Caco-2 (cell line): ENCODE measurements around the gene GPC6. TPM values are rescaled to one million over a fixed set of nuclear protein-coding genes. Genes with fewer than 3 reads are reported as not detected.

Experiments used
- BruUV-seq: library from RNA; stranded (reverse); fragments of 400-500 nt; replicated peaks from 2 replicates; lab custom pipeline; 2021; lab: Mats Ljungman, UMichigan
- CTCF ChIA-PET: fragments of 300-600 bp; sonication (Branson Sonifier 250); formaldehyde crosslinking; loops from one replicate; lab custom pipeline; 2022; ENCODE audit warnings: antibody characterized with exemption; lab: Charles Lee
- POLR2A ChIA-PET: fragments of 300-600 bp; sonication (Branson Sonifier 250); formaldehyde crosslinking; loops from one replicate; lab custom pipeline; 2022; ENCODE audit warnings: antibody characterized with exemption; lab: Charles Lee
- DNase-seq, 2 experiments: peaks; one replicate each; pipeline versions ENCODE4 v3.0.0 to v3.0.0-alpha.2; 2020 to 2022
- H3K27me3 ChIP-seq: replicated peaks from 2 replicates; pipeline ENCODE4 v1.6.0; 2011; ENCODE audit warnings: low read length; ENCODE audit not compliant: control insufficient read depth, insufficient read depth
- H3K36me3 ChIP-seq: 2 replicates; pipeline ENCODE4 v1.5.1; 2011; ENCODE audit warnings: low read length; ENCODE audit not compliant: control insufficient read depth, insufficient read depth
- H3K4me1 ChIP-seq: fragments of 250-450 bp; sonication (Bioruptor Pico); 2 replicates; pipeline ENCODE4 v1.5.1; 2020; ENCODE audit warnings: mild to moderate bottlenecking
- H3K4me3 ChIP-seq: 2 replicates; pipeline ENCODE4 v1.5.1; 2011; ENCODE audit warnings: low read depth, mild to moderate bottlenecking, control low read depth, low read length
- H3K9me3 ChIP-seq: fragments of 250-450 bp; sonication (Bioruptor Pico); 2 replicates; pipeline ENCODE4 v1.5.1; 2020; ENCODE audit warnings: mild to moderate bottlenecking, moderate library complexity
- H3K27ac Mint-ChIP-seq: one replicate; pipeline ENCODE4 v1.8.0; 2022; ENCODE audit warnings: mixed read lengths; ENCODE audit not compliant: unreplicated experiment
- H3K27me3 Mint-ChIP-seq: one replicate; pipeline ENCODE4 v1.8.0; 2022; ENCODE audit warnings: mixed read lengths; ENCODE audit not compliant: insufficient read depth, unreplicated experiment
- H3K36me3 Mint-ChIP-seq: one replicate; pipeline ENCODE4 v1.8.0; 2022; ENCODE audit warnings: mild to moderate bottlenecking, mixed read lengths; ENCODE audit not compliant: insufficient read depth, unreplicated experiment
- H3K4me1 Mint-ChIP-seq: one replicate; pipeline ENCODE4 v1.8.0; 2022; ENCODE audit warnings: low read depth, mixed read lengths; ENCODE audit not compliant: unreplicated experiment
- H3K4me3 Mint-ChIP-seq: one replicate; pipeline ENCODE4 v1.8.0; 2022; ENCODE audit warnings: mild to moderate bottlenecking, moderate library complexity, mixed read lengths; ENCODE audit not compliant: unreplicated experiment
- H3K9me3 Mint-ChIP-seq: one replicate; pipeline ENCODE4 v1.8.0; 2022; ENCODE audit warnings: mixed read lengths; ENCODE audit not compliant: unreplicated experiment
- CTCF ChIP-seq, 2 experiments: fragments of 200-600 bp in 1 of 2; IDR thresholded peaks; 1 replicate in 1 of 2; 2 replicates in 1 of 2; pipeline versions ENCODE4 v1.5.1 to v1.8.0; 2011 to 2022; ENCODE audit warnings: antibody characterized with exemption in 1 of 2, control low read depth in 1 of 2, inconsistent platforms in 1 of 2, low read depth in 1 of 2, low read length in 1 of 2, mild to moderate bottlenecking in 1 of 2, moderate library complexity in 1 of 2; ENCODE audit not compliant: insufficient read depth in 1 of 2, severe bottlenecking in 1 of 2, unreplicated experiment in 1 of 2
- intact Hi-C: fragments of 100-400 bp; cut with micrococcal nuclease; formaldehyde crosslinking; loops from one replicate; pipeline ENCODE4 v1.10.0; 2022; ENCODE audit not compliant: unreplicated experiment
- total RNA-seq: library from RNA; stranded (reverse); gene quantifications from 2 replicates; pipeline ENCODE4 v1.2.3, GENCODE V29; 2022

GPC6 gene
- total RNA-seq, 1 experiment from 2014 or later: 0.16 TPM

GRCh38 chr13:94050039-94050438 is 823.4 kb downstream of the GPC6 start:
- Histone ChIP-seq H3K4me1 (no peaks in the 10 kb centered on the region), H3K4me3 (no peak overlapping the region), H3K27me3 (no peaks in the 10 kb centered on the region), H3K9me3 (no peaks in the 10 kb centered on the region), H3K36me3 (no peaks in the 10 kb centered on the region)
- ChIA-PET POLR2A (no interaction called here), CTCF (no interaction called here)
- peaks cover 15% of the 10 kb centered on the region for H3K27me3 Mint-ChIP-seq
- no TSS peak for BruUV-seq
- intact Hi-C loops: no loop called here
- H3K4me1 Mint-ChIP-seq: no peaks in the 10 kb centered on the region
- no peak overlapping the region for H3K4me3 Mint-ChIP-seq
- DNase-seq: no peak
- no peaks in the 10 kb centered on the region for H3K9me3 Mint-ChIP-seq
- TF ChIP-seq CTCF (IDR thresholded peaks at IDR 0.05; ENCODE audit: insufficient read depth in 1 of 2, low read depth in 1 of 2, low read length in 1 of 2, severe bottlenecking in 1 of 2, unreplicated experiment in 1 of 2): no peak
- H3K27ac Mint-ChIP-seq: no peak overlapping the region
- H3K36me3 Mint-ChIP-seq: no peaks in the 10 kb centered on the region

- CTCF ChIA-PET: no interaction called here
- no peak for TF ChIP-seq CTCF (IDR thresholded peaks at IDR 0.05; ENCODE audit: insufficient read depth in 1 of 2, low read depth in 1 of 2, low read length in 1 of 2, severe bottlenecking in 1 of 2, unreplicated experiment in 1 of 2)
- H3K9me3 Mint-ChIP-seq: no peaks in the 10 kb centered on the region
- no peaks in the 10 kb centered on the region for H3K27me3 ChIP-seq
- intact Hi-C loops: no loop called here
- no peaks in the 10 kb centered on the region for H3K4me1 ChIP-seq
- BruUV-seq: no TSS peak
- no peaks in the 10 kb centered on the region for H3K9me3 ChIP-seq
- DNase-seq: no peak
- H3K27me3 Mint-ChIP-seq: peaks cover 16% of the 10 kb centered on the region
- no peak overlapping the region for H3K4me3 ChIP-seq
- H3K27ac Mint-ChIP-seq: no peak overlapping the region
- POLR2A ChIA-PET: no interaction called here
- H3K4me3 Mint-ChIP-seq: no peak overlapping the region
- H3K36me3 ChIP-seq: no peaks in the 10 kb centered on the region
- no peaks in the 10 kb centered on the region for H3K4me1 Mint-ChIP-seq
- H3K36me3 Mint-ChIP-seq: no peaks in the 10 kb centered on the region
Observed at GRCh38 chr13:94050686-94051085, 824.1 kb downstream of the GPC6 start.

GRCh38 chr13:94053986-94054593 is 827.5 kb downstream of the GPC6 start:
- ChIA-PET POLR2A (no interaction called here), CTCF (no interaction called here)
- TF ChIP-seq CTCF (IDR thresholded peaks at IDR 0.05; ENCODE audit: insufficient read depth in 1 of 2, low read depth in 1 of 2, low read length in 1 of 2, severe bottlenecking in 1 of 2, unreplicated experiment in 1 of 2): no peak
- no peak overlapping the region for H3K4me3 ChIP-seq
- no peak overlapping the region for H3K27ac Mint-ChIP-seq
- H3K9me3 ChIP-seq: no peaks in the 10 kb centered on the region
- intact Hi-C loops: no loop called here
- H3K36me3 Mint-ChIP-seq: no peaks in the 10 kb centered on the region
- H3K36me3 ChIP-seq: no peaks in the 10 kb centered on the region
- H3K27me3 ChIP-seq: no peaks in the 10 kb centered on the region
- no TSS peak for BruUV-seq
- H3K4me1 Mint-ChIP-seq: no peaks in the 10 kb centered on the region
- no peaks in the 10 kb centered on the region for H3K9me3 Mint-ChIP-seq
- H3K27me3 Mint-ChIP-seq: peaks cover 14% of the 10 kb centered on the region
- H3K4me1 ChIP-seq: no peaks in the 10 kb centered on the region
- DNase-seq: no peak
- H3K4me3 Mint-ChIP-seq: no peak overlapping the region
